DMS53 treated with DMSO at 0.1 percent for 48 hours (cell line): ENCODE data around the gene LRRC3.

ENCODE experiments used
- DNase-seq: peaks from one replicate; lab custom pipeline; 2025; ENCODE audit not compliant: unreplicated experiment; lab: John Stamatoyannopoulos, UW

LRRC3 gene

GRCh38 chr21:44478124-44478800 lies 23.0 kb downstream of the LRRC3 start:
- DNase-seq, result no peak

DNA sequence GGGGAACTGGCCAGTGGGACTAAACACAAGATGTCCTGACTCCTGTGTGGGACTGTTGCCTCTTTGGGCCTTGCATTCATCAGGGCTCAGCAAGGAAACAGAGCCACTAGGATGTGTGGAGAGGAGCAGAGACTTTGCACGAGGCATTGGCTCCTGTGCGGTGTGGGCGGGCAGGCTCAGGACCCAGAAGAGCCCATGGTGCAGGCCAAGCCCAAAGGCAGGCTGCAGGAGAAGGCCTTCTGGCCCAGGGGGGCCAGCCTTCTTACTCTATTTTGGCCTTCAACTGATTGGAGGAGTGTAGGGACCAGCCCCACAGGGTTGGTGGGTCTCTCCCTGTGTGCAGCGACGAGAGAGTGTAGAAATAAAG lies 23.5 kb downstream of the LRRC3 start:
- DNase-seq, result no peak

- peak; percentile 4 for DNase-seq
Measured at GRCh38 chr21:44479556-44480199, 24.4 kb downstream of the LRRC3 start.

- no peak for DNase-seq
Measured at GRCh38 chr21:44480200-44481053, 25.1 kb downstream of the LRRC3 start.

GRCh38 chr21:44482581-44483287 lies 27.4 kb downstream of the LRRC3 start:
- no peak for DNase-seq

DNA sequence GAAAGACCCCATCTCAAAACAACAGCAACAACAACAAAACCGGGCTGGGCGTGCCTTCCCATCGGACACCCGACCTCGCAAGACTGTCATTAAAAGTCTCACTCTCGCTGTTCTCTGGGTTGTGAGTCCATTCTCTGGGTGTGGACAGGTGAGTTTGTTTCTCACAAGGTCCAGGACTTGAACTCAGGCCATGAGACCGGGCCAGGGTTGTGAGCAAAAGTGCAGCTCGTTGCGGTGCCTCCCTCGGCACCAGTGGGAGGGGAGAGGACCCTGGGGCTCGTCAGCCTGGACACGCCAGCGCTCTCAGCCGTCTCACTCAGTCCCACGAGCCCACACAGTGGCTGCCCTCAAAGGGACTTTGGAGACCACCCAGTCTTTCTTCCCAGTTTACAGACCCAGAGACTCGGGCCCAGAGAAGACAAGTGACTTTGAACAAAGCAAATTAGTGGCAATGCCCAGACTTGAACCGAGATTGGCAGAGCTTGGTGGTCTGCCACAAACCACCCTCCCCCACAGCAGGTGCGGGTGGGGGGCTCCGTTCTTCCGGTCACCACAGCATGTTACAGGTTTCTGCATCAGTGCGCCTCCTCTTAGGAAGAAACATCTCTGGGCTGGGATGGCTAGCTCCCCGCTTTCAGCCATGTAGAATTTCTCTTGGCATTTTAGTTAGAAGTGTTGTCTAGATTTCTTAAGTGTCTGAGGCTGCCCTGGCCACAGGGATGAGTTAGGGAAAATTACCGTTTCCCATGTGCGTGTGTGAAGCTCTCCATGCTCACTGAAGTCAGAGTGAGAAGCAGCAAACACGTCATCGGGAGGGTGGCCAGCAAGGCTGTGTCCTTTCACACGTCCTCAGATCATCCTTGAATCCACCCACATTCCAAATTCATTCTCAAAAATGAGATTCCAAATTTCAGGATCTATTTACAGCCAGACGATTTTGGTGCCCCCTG lies 28.3 kb downstream of the LRRC3 start:
- no peak for DNase-seq

DNA sequence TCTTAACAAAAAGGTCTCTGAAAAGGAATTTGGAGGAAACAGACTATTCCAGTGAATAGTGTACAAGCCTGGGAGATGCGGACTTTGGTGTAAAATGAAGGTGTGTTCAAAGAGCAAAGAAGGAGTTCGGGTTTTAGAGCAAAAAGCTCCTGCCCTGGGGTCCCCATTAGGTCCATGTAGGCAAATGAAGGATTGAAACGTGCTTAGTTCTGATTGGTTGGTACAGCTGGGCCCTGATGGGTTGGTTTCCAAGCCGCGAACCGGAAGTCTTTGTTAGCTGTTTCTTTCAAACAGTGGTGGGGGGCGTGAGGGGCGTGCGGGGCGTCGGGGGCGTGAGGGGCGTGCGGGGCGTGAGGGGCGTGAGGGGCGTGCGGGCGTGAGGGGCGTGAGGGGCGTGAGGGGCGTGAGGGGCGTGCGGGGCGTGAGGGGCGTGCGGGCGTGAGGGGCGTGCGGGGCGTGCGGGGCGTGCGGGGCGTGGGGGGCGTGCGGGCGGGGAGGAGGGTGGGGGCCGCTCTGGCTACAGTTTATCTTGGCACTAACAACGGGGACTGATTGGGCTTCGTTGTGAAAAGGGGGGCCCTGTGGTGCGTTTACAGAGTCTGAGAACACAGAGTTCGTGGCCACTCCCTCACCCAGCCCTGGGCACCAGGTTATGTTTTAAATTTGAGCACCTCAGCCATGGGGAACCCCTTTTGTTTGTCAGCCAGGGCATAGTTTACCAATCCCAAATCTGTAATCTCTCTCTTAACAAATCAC lies 29.4 kb downstream of the LRRC3 start:
- DNase-seq, result no peak

DNA sequence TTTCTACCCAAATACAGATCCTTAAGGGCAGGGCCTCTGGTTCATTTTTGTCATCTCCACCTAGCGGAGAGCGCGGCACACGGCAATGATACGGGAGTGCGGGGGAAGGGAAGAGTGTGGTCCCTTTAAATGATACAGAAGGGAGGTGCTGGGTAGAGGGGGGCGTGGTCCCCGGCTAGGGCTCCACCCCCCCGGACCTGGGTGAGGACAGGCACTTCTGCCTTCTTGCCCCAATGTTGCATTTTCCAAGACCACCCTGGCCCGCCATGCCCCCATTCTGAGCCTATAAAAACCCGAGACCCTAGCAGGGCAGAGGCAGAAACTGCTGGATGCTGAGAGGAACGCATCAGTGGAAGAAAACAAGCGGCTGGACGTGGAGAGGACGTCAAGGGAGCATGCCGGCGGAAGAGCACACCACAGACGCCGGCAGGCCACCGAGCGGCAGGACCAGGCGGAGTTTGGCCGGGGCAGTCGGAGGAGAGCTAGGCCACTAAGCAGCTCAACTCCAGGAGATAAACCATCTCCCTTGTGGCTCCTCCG lies 30.0 kb downstream of the LRRC3 start:
- DNase-seq, result no peak

GRCh38 chr21:44485796-44486195 lies 30.5 kb downstream of the LRRC3 start:
- DNase-seq, result no peak

- no peak for DNase-seq
Measured at GRCh38 chr21:44486302-44486701, 31.0 kb downstream of the LRRC3 start.

GRCh38 chr21:44487831-44488230 lies 32.5 kb downstream of the LRRC3 start:
- DNase-seq, result no peak

DNA sequence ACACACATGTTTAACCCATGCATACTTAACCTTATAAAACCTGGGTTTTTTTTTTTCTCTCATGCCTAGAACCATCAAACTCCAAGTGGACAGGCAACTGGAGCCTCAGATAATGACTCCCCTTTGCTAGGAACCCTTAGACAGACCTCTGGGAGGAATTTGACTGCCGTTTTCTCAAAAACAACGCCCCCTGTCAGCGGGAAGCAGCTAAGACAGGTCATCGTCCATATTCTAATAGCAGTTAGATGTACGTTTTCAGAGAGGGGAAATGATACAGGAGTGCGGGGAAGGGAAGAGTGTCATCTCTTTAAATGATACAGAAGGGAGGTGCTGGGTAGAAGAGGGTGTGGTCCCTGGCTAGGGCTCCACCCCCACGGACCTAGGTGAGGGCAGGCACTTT lies 34.7 kb downstream of the LRRC3 start:
- DNase-seq, result no peak

GRCh38 chr21:44490405-44490804 lies 35.1 kb downstream of the LRRC3 start:
- DNase-seq, result no peak

- no peak for DNase-seq
Measured at GRCh38 chr21:44490816-44491215, 35.5 kb downstream of the LRRC3 start.

DNA sequence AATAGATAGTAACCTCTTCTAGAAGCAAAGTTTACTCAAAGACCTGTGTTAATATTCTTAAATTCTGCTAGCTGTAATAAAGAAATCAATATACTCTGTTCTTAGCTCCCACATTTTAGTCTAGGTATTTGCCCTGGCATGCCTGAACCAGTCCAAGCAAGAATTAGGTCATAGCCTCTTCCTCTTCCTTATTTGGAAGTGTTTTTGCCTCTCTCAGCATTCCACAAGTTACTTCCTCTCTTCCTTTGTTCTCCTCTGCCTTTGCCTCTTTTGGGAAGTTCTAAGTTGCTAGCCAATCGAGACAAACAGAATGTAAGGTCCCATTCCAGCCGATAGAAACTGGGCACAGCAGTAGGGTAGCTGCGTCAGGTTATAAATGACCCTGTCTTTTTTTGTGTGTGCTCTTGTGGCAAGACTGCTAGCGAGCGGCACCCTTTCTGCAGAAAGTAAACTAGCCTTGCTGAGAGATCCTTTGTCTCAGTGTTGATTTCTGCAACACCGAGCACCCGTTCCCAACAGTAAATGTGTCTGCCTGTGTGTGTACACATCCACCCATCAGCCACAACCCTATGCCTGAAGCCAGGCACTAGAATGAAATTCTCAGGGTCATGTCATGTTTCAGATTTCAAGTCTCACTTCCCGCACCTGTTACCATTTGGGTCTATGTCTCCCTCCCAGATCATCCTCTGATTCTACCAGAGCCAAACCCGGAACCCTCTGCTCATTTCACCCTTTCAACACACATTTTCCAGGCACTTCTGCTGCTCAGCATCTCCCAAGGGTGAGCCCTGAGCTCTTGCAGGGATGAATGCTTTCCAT lies 37.5 kb downstream of the LRRC3 start:
- no peak for DNase-seq

GRCh38 chr21:44494418-44494817 lies 39.1 kb downstream of the LRRC3 start:
- DNase-seq, result no peak

GRCh38 chr21:44494956-44495355 lies 39.6 kb downstream of the LRRC3 start:
- no peak for DNase-seq
